Activated CD4-positive, alpha-beta memory T cell treated with anti-CD3 and anti-CD28 coated beads, Interleukin-2, amount 10 ng/mL, durations not matched to agents 7 days and 5 days (primary cell): ENCODE results near the gene TMEM132D. TPM values are rescaled to one million over a fixed set of nuclear protein-coding genes. Genes with fewer than 3 reads are reported as not detected.

Experiments
- CTCF ChIA-PET: fragments of 350-600 bp; sonication (Branson Sonifier 250); formaldehyde crosslinking; loops from one replicate; lab custom pipeline; 2021; ENCODE audit warnings: antibody characterized with exemption, inconsistent platforms; lab: Charles Lee
- POLR2A ChIA-PET: fragments of 350-600 bp; sonication (Branson Sonifier 250); formaldehyde crosslinking; loops from one replicate; lab custom pipeline; 2021; ENCODE audit warnings: antibody characterized with exemption; lab: Charles Lee
- DNase-seq: peaks from one replicate; pipeline ENCODE4 v3.0.0-alpha.2; 2020
- H3K27ac Mint-ChIP-seq: one replicate; pipeline ENCODE4 v1.8.0; 2021; ENCODE audit warnings: mild to moderate bottlenecking, mixed read lengths
- H3K27me3 Mint-ChIP-seq: one replicate; pipeline ENCODE4 v1.8.0; 2021; ENCODE audit warnings: mixed read lengths
- H3K36me3 Mint-ChIP-seq: one replicate; pipeline ENCODE4 v1.8.0; 2021; ENCODE audit warnings: low read depth, mixed read lengths
- H3K4me1 Mint-ChIP-seq: one replicate; pipeline ENCODE4 v1.8.0; 2021; ENCODE audit warnings: mixed read lengths
- H3K4me3 Mint-ChIP-seq: one replicate; pipeline ENCODE4 v1.8.0; 2021; ENCODE audit warnings: mild to moderate bottlenecking, mixed read lengths
- H3K9me3 Mint-ChIP-seq: one replicate; pipeline ENCODE4 v1.8.0; 2021; ENCODE audit warnings: mixed read lengths
- total RNA-seq, 2 experiments: library from RNA; stranded (reverse); gene quantifications; one replicate each; pipeline ENCODE4 v1.2.3, GENCODE V29; 2021

Gene TMEM132D
- total RNA-seq, 2 experiments from 2014 or later, result not detected

- CTCF ChIA-PET, result no interaction called here
- Mint-ChIP-seq H3K27me3 (no peaks in the 10 kb centered on the region), H3K4me3 (no peak overlapping the region), H3K4me1 (no peaks in the 10 kb centered on the region), H3K36me3 (no peaks in the 10 kb centered on the region), H3K9me3 (peaks cover 13% of the 10 kb centered on the region), H3K27ac (no peak overlapping the region)
- POLR2A ChIA-PET, result no interaction called here
- no peak for DNase-seq
Measured at GRCh38 chr12:129720618-129721017, 183.2 kb downstream of the TMEM132D start.

- ChIA-PET CTCF (no interaction called here), POLR2A (no interaction called here)
- Mint-ChIP-seq H3K4me1 (no peaks in the 10 kb centered on the region), H3K9me3 (peaks cover 13% of the 10 kb centered on the region), H3K27ac (no peak overlapping the region), H3K36me3 (no peaks in the 10 kb centered on the region), H3K27me3 (no peaks in the 10 kb centered on the region), H3K4me3 (no peak overlapping the region)
- DNase-seq, result no peak
Measured at GRCh38 chr12:129719416-129719815, 184.4 kb downstream of the TMEM132D start.

DNA sequence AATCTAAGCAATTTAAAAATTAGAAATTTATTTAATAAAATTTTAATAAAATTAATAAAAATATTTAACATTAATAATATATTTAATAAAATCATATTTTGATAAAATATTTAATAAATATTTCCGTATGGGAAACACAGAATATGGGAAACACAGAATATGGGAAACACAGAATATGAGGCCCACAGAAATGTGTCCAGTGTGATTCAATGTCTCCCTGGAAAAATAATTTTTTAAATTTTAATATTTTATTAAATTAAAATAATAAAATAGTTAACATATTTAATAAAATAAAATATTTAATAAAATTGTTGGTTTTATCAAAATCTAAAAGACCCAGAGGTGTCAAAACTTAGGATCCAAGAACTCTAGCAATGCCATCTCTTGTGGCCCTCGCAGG lies 186.4 kb downstream of the TMEM132D start:
- DNase-seq, result no peak
- Mint-ChIP-seq H3K27me3 (no peaks in the 10 kb centered on the region), H3K27ac (no peak overlapping the region), H3K4me3 (no peak overlapping the region), H3K36me3 (no peaks in the 10 kb centered on the region), H3K9me3 (peaks cover 7% of the 10 kb centered on the region), H3K4me1 (no peaks in the 10 kb centered on the region)
- ChIA-PET POLR2A (no interaction called here), CTCF (no interaction called here)

DNA sequence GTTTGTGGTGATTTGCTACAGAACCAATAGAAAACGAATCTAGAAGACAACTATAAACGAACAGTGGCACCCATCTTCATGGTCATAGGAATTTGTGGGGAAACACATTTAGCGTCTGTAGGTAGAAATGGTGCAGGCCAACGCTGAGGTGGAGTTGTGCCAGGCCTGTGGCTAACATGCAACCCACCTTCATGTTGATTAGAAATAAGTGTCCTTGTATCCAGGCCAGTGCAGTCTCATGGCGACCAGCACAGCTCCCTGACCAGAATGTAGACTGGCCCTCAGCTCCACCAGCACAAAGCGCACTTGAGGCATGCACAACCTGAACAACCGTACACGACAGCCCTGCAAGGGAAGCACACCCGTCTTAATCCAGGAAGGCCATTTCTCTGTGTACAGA lies 187.0 kb downstream of the TMEM132D start:
- Mint-ChIP-seq H3K36me3 (no peaks in the 10 kb centered on the region), H3K27ac (no peak overlapping the region), H3K4me1 (no peaks in the 10 kb centered on the region), H3K9me3 (peaks cover 9% of the 10 kb centered on the region), H3K27me3 (no peaks in the 10 kb centered on the region), H3K4me3 (no peak overlapping the region)
- ChIA-PET CTCF (no interaction called here), POLR2A (no interaction called here)
- no peak for DNase-seq

DNA sequence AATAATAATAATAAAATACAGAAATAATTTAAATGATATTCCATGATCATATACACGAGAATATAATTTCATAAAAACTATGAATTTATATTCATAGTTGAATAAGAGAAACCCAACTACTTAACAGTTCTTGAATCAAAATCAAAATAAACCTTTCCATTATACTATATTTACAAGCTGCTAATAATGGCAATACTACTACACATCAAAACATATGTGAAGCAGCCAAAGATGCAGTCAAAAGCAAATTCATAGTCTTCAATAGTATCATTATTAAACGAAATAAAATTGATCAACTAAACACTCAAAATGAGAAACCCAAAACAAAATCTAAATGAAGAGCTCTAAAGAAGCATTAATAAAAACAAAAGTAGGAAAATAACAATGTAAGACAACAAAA lies 197.1 kb downstream of the TMEM132D start:
- H3K36me3 Mint-ChIP-seq, result no peaks in the 10 kb centered on the region
- no peak for DNase-seq
- H3K27ac Mint-ChIP-seq, result no peak overlapping the region
- no peak overlapping the region for H3K4me3 Mint-ChIP-seq
- H3K27me3 Mint-ChIP-seq, result no peaks in the 10 kb centered on the region
- peaks cover 24% of the 10 kb centered on the region for H3K9me3 Mint-ChIP-seq
- POLR2A ChIA-PET, result no interaction called here
- H3K4me1 Mint-ChIP-seq, result no peaks in the 10 kb centered on the region
- CTCF ChIA-PET, result no interaction called here

DNA sequence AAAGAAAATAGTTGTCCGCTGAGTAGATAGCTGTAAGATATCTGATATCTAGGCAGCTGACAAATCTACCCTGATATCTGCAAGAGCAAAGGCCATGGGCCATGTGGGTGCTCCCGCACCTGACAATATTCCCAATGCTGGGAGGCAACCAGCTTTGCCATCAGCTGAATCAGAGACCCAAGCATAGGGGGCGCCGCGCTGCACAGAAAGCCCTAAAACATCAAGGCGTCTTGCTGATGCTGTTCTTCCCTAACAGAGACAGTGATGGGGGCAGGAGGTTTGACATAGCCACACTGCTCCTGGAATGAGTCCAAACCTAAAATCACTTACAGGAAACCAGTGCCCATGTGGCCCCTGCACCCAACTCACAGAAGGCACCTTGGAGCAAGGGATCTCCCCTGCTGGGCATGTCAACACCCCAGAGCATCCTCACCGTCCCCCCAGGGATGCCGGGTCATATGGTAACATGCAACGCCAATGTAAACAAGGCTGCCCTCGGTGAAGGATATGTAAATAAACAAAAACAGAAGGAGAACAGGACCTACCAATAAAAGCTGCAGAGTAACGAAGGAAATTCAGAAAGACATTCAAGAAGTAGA lies 199.5 kb downstream of the TMEM132D start:
- Mint-ChIP-seq H3K4me1 (no peaks in the 10 kb centered on the region), H3K36me3 (no peaks in the 10 kb centered on the region), H3K9me3 (peaks cover 20% of the 10 kb centered on the region), H3K4me3 (no peak overlapping the region), H3K27ac (no peak overlapping the region), H3K27me3 (no peaks in the 10 kb centered on the region)
- CTCF ChIA-PET, result no interaction called here
- DNase-seq, result no peak
- POLR2A ChIA-PET, result no interaction called here

GRCh38 chr12:129701631-129702101 lies 202.2 kb downstream of the TMEM132D start:
- H3K9me3 Mint-ChIP-seq, result peaks cover 20% of the 10 kb centered on the region
- H3K27ac Mint-ChIP-seq, result no peak overlapping the region
- no peaks in the 10 kb centered on the region for H3K4me1 Mint-ChIP-seq
- ChIA-PET CTCF (no interaction called here), POLR2A (no interaction called here)
- DNase-seq, result no peak
- H3K36me3 Mint-ChIP-seq, result no peaks in the 10 kb centered on the region
- H3K27me3 Mint-ChIP-seq, result no peaks in the 10 kb centered on the region
- no peak overlapping the region for H3K4me3 Mint-ChIP-seq

GRCh38 chr12:129700036-129700435 lies 203.8 kb downstream of the TMEM132D start:
- H3K36me3 Mint-ChIP-seq, result no peaks in the 10 kb centered on the region
- no peak overlapping the region for H3K4me3 Mint-ChIP-seq
- H3K9me3 Mint-ChIP-seq, result peaks cover 26% of the 10 kb centered on the region
- no peak for DNase-seq
- no peaks in the 10 kb centered on the region for H3K4me1 Mint-ChIP-seq
- H3K27me3 Mint-ChIP-seq, result no peaks in the 10 kb centered on the region
- POLR2A ChIA-PET, result no interaction called here
- no peak overlapping the region for H3K27ac Mint-ChIP-seq
- CTCF ChIA-PET, result no interaction called here

GRCh38 chr12:129696926-129697325 lies 206.9 kb downstream of the TMEM132D start:
- CTCF ChIA-PET, result interaction anchor here (0.7 kb wide), 1 partner anchor 22 kb away, joined by 3 read pairs; no protein-coding TSS in a partner anchor
- Mint-ChIP-seq H3K4me3 (no peak overlapping the region), H3K27me3 (no peaks in the 10 kb centered on the region), H3K36me3 (no peaks in the 10 kb centered on the region), H3K4me1 (no peaks in the 10 kb centered on the region), H3K9me3 (peaks cover 25% of the 10 kb centered on the region), H3K27ac (no peak overlapping the region)
- no peak for DNase-seq
- POLR2A ChIA-PET, result no interaction called here

GRCh38 chr12:129696405-129696804 lies 207.4 kb downstream of the TMEM132D start:
- H3K4me1 Mint-ChIP-seq, result no peaks in the 10 kb centered on the region
- ChIA-PET CTCF (no interaction called here), POLR2A (no interaction called here)
- H3K4me3 Mint-ChIP-seq, result no peak overlapping the region
- peaks cover 25% of the 10 kb centered on the region for H3K9me3 Mint-ChIP-seq
- no peaks in the 10 kb centered on the region for H3K27me3 Mint-ChIP-seq
- DNase-seq, result no peak
- no peaks in the 10 kb centered on the region for H3K36me3 Mint-ChIP-seq
- no peak overlapping the region for H3K27ac Mint-ChIP-seq

GRCh38 chr12:129693731-129694130 lies 210.1 kb downstream of the TMEM132D start:
- ChIA-PET CTCF (no interaction called here), POLR2A (no interaction called here)
- no peak for DNase-seq
- Mint-ChIP-seq H3K27ac (no peak overlapping the region), H3K36me3 (no peaks in the 10 kb centered on the region), H3K4me3 (no peak overlapping the region), H3K9me3 (peaks cover 19% of the 10 kb centered on the region), H3K27me3 (no peaks in the 10 kb centered on the region), H3K4me1 (no peaks in the 10 kb centered on the region)

- ChIA-PET CTCF (no interaction called here), POLR2A (no interaction called here)
- Mint-ChIP-seq H3K4me1 (no peaks in the 10 kb centered on the region), H3K27me3 (no peaks in the 10 kb centered on the region), H3K9me3 (peaks cover 14% of the 10 kb centered on the region), H3K4me3 (no peak overlapping the region), H3K27ac (no peak overlapping the region), H3K36me3 (no peaks in the 10 kb centered on the region)
- DNase-seq, result no peak
Measured at GRCh38 chr12:129687731-129688130, 216.1 kb downstream of the TMEM132D start.

DNA sequence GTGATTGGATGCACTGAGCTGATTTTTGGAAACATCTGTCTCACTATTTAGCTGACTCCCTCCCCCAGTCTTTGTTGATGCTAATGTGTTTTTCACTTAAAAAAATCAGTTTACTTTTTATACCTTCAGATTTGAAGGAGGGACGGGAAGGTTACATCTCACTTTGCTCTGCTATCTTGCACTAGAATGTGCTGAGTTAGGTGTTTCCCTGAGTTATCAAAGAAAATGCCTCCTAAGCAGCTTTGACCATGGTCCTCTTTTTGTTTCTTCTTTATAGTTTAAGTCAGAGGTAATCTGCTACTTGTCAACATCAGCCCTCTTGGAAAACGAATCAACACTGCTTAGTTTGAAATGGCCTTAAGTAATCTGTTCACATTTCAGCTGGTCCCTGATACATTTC lies 222.0 kb downstream of the TMEM132D start:
- Mint-ChIP-seq H3K27me3 (no peaks in the 10 kb centered on the region), H3K36me3 (no peaks in the 10 kb centered on the region), H3K4me3 (no peak overlapping the region), H3K4me1 (no peaks in the 10 kb centered on the region), H3K9me3 (peaks cover 17% of the 10 kb centered on the region), H3K27ac (no peak overlapping the region)
- no peak for DNase-seq
- POLR2A ChIA-PET, result no interaction called here
- CTCF ChIA-PET, result no interaction called here

- H3K4me3 Mint-ChIP-seq, result no peak overlapping the region
- no peak overlapping the region for H3K27ac Mint-ChIP-seq
- H3K27me3 Mint-ChIP-seq, result no peaks in the 10 kb centered on the region
- H3K4me1 Mint-ChIP-seq, result no peaks in the 10 kb centered on the region
- H3K9me3 Mint-ChIP-seq, result peaks cover 19% of the 10 kb centered on the region
- ChIA-PET POLR2A (no interaction called here), CTCF (no interaction called here)
- no peaks in the 10 kb centered on the region for H3K36me3 Mint-ChIP-seq
- DNase-seq, result no peak
Measured at GRCh38 chr12:129681151-129681550, 222.7 kb downstream of the TMEM132D start.
